Osteocyte (in vitro differentiated cells): ENCODE results near the gene XRN1. TPM values are rescaled to one million over a fixed set of nuclear protein-coding genes. Genes with fewer than 3 reads are reported as not detected.

Source experiments
- DNase-seq: peaks from one replicate; pipeline ENCODE4 v3.0.0; 2021; ENCODE audit warnings: mixed read lengths; ENCODE audit not compliant: unreplicated experiment; ENCODE audit errors: extremely low spot score
- H3K27ac Mint-ChIP-seq: one replicate; pipeline ENCODE4 v1.8.0; 2021; ENCODE audit warnings: mild to moderate bottlenecking, mixed read lengths; ENCODE audit not compliant: unreplicated experiment
- H3K27me3 Mint-ChIP-seq: one replicate; pipeline ENCODE4 v1.8.0; 2021; ENCODE audit warnings: mixed read lengths; ENCODE audit not compliant: unreplicated experiment
- H3K36me3 Mint-ChIP-seq: one replicate; pipeline ENCODE4 v1.8.0; 2021; ENCODE audit warnings: mixed read lengths; ENCODE audit not compliant: unreplicated experiment
- H3K4me1 Mint-ChIP-seq: one replicate; pipeline ENCODE4 v1.8.0; 2021; ENCODE audit warnings: mixed read lengths; ENCODE audit not compliant: unreplicated experiment
- H3K4me3 Mint-ChIP-seq: one replicate; pipeline ENCODE4 v1.8.0; 2021; ENCODE audit warnings: mild to moderate bottlenecking, moderate library complexity, mixed read lengths; ENCODE audit not compliant: unreplicated experiment
- H3K9me3 Mint-ChIP-seq: one replicate; pipeline ENCODE4 v1.8.0; 2021; ENCODE audit warnings: mixed read lengths; ENCODE audit not compliant: unreplicated experiment
- CTCF ChIP-seq: fragments of 200-600 bp; sonication (generic); IDR thresholded peaks from 2 replicates; pipeline ENCODE4 v1.5.0; 2021; ENCODE audit warnings: antibody characterized with exemption, mild to moderate bottlenecking, moderate library complexity
- total RNA-seq: library from RNA; stranded (reverse); gene quantifications from 2 replicates; pipeline ENCODE4 v1.2.1, GENCODE V29; 2021

The XRN1 gene
- total RNA-seq, 1 donor from 2014 or later, result 47.3 TPM

GRCh38 chr3:142467768-142468167, 19.9 kb upstream of the XRN1 start:
- H3K27ac Mint-ChIP-seq, result no peak overlapping the region
- H3K27me3 Mint-ChIP-seq, result no peaks in the 10 kb centered on the region
- no peak for DNase-seq
- H3K4me3 Mint-ChIP-seq, result no peak overlapping the region
- no peak for TF ChIP-seq CTCF
- no peaks in the 10 kb centered on the region for H3K9me3 Mint-ChIP-seq
- H3K4me1 Mint-ChIP-seq, result no peaks in the 10 kb centered on the region
- peaks cover 18% of the 10 kb centered on the region for H3K36me3 Mint-ChIP-seq

GRCh38 chr3:142460689-142461088, 12.9 kb upstream of the XRN1 start:
- H3K9me3 Mint-ChIP-seq, result no peaks in the 10 kb centered on the region
- DNase-seq, result no peak
- peaks cover 25% of the 10 kb centered on the region for H3K36me3 Mint-ChIP-seq
- no peak overlapping the region for H3K27ac Mint-ChIP-seq
- no peak overlapping the region for H3K4me3 Mint-ChIP-seq
- H3K4me1 Mint-ChIP-seq, result no peaks in the 10 kb centered on the region
- no peaks in the 10 kb centered on the region for H3K27me3 Mint-ChIP-seq
- TF ChIP-seq CTCF, result no peak

GRCh38 chr3:142459929-142460328, 12.1 kb upstream of the XRN1 start:
- no peaks in the 10 kb centered on the region for H3K9me3 Mint-ChIP-seq
- no peak for DNase-seq
- TF ChIP-seq CTCF, result no peak
- H3K4me1 Mint-ChIP-seq, result no peaks in the 10 kb centered on the region
- H3K4me3 Mint-ChIP-seq, result no peak overlapping the region
- H3K36me3 Mint-ChIP-seq, result peaks cover 26% of the 10 kb centered on the region
- no peaks in the 10 kb centered on the region for H3K27me3 Mint-ChIP-seq
- no peak overlapping the region for H3K27ac Mint-ChIP-seq

GRCh38 chr3:142459096-142459495, 11.3 kb upstream of the XRN1 start:
- Mint-ChIP-seq H3K9me3 (no peaks in the 10 kb centered on the region), H3K4me3 (no peak overlapping the region), H3K27me3 (no peaks in the 10 kb centered on the region), H3K27ac (no peak overlapping the region), H3K36me3 (peaks cover 23% of the 10 kb centered on the region), H3K4me1 (no peaks in the 10 kb centered on the region)
- DNase-seq, result no peak
- no peak for TF ChIP-seq CTCF

GRCh38 chr3:142450881-142451280, 3.0 kb upstream of the XRN1 start:
- H3K27ac Mint-ChIP-seq, result no peak overlapping the region
- H3K4me1 Mint-ChIP-seq, result peaks cover 21% of the 10 kb centered on the region

More at GRCh38 chr3:142450881-142451280, 3.0 kb upstream of the XRN1 start:
- Mint-ChIP-seq H3K27me3 (no peaks in the 10 kb centered on the region), H3K36me3 (peaks cover 16% of the 10 kb centered on the region), H3K9me3 (no peaks in the 10 kb centered on the region), H3K4me3 (no peak overlapping the region)
- no peak for TF ChIP-seq CTCF
- DNase-seq, result no peak
